Measurements from ENCODE around the gene NBPF6. TPM values are rescaled to one million over a fixed set of nuclear protein-coding genes. Genes with fewer than 3 reads are reported as not detected.
"Not testable (repeated sequence)": the region's sequence is repeated elsewhere in the genome, so short reads cannot be mapped to it uniquely, and the experiment has no call there.

The NBPF6 gene, protein sequence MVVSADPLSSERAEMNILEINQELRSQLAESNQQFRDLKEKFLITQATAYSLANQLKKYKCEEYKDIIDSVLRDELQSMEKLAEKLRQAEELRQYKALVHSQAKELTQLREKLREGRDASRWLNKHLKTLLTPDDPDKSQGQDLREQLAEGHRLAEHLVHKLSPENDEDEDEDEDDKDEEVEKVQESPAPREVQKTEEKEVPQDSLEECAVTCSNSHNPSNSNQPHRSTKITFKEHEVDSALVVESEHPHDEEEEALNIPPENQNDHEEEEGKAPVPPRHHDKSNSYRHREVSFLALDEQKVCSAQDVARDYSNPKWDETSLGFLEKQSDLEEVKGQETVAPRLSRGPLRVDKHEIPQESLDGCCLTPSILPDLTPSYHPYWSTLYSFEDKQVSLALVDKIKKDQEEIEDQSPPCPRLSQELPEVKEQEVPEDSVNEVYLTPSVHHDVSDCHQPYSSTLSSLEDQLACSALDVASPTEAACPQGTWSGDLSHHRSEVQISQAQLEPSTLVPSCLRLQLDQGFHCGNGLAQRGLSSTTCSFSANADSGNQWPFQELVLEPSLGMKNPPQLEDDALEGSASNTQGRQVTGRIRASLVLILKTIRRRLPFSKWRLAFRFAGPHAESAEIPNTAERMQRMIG
- polyA plus RNA-seq (ENCODE audit: insufficient read length in 4 of 4) = not detected

DNA sequence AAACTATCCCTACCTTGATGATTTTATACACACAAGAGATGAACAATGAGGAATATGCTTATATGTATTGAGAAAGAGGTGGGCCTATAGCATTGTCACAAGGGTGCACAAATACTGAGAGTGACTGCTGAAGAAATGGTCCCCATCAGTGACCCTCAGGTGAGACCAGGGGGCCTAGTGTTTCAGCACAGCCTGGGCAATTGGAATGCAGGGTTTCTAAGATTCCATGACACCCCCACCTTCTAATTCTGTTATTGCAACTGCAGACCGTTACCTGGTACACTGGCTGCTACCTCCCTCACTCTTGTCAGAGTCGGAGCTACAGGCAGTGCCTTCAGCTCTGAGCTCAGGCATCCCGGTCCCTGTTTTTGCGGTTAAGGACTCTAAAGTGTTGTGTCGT is at the start of gene NBPF6:
NBPF6 (plus strand) TSS at position 301 of the 400 bp plus-strand sequence. CDS start 259 bp downstream, outside the sequence.
- DNase-seq (ENCODE audit: low read depth in 4 of 4, low spot score in 2 of 4) = not testable (repeated sequence)

DNA sequence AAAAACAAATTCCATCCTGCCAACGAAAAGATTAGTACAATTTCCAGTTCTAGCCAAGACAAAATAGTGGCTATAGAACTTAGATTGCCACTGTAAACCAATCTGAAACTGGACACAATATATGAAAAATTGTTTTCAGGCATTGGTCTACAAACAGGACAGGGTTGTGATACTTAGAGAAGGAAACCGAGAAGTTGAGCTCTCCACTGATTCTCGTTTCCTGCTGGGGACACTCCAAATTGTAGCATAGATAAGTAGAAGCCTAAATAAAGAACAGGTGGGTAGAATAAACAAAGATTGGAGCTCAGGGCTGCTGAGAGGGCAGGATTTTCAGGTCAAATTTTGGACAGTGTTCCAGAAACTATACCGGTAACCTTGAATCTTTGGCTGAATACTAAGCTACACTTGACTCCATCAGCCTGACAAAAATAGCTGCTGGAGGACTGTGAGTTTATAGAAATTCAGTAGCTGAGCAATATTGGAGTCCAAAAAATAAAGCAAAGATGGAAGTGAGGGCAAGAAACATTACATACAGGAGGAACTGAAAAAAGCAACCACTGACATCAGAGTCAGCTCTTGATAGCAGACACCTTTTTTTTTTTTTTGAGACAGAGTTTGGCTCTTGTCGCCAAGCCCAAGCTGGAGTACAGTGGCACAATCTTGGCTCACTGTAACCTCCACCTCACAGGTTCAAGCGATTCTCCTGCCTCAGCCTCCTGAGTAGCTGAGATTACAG is 38.9 kb upstream of the NBPF6 start:
- DNase-seq (ENCODE audit: low read depth in 4 of 4, low spot score in 2 of 4) = not testable (repeated sequence)

DNA sequence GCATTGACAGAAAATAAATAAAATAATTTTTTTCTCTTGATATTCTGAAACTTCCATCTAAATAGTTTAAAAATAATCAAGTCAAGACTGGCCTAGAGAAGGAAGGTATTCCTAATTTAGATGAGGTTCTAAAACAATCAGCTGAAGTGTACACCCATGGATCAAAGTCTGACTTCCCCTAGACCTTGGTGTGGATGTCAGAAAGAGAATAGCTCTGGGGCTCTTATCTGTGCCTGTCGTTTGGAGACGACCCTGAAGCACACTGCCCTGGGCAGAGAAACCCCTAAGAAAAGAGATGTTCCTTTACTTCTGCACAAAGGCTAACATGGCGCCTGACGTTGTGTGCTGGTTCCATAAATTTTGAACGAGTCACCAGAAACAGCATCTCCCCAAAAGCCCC is 30.0 kb upstream of the NBPF6 start:
- DNase-seq (ENCODE audit: low read depth in 4 of 4, low spot score in 2 of 4) = not testable (repeated sequence)

DNA sequence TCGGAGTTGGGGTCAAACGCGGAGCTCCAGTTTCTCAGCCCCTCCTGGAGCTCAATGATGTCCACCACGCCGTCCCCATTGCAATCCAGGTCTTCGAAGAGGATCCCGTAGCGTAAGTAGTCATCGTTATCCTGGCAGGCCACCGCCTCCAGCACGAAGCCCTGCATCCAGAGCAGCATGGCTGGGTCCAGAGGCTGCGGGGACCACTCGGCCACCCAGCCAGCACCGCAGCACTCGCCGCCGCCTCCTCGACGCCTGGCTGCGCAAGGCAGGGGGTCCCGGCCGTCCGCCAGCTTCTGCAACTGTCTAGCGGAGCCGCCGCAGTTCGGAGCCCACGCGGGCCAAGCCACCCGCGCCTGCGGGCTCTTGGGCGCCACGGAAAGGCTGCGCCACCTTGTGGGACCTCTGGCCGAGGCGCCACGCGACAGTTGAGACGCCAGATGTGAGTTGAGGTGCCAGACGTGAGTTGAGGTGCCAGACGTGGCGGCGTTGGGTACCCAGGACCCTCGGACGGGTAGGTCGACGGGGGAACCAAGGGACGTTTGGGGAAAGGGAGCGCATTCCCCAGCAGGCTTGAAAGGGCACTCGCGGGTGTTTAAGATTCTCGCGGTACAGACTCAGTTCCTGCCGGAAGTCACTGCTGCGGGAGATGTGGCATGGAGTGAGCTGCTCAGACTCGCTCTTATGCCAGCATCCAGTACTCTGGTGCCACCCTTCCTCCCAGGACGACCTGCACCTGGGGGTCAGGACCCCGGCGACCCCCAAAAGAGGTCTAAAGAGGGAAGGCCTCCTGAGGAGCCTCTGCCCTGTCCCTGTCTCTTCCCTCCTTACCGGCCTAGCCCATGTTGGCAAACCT is 28.9 kb upstream of the NBPF6 start:
- not testable (repeated sequence) for DNase-seq (ENCODE audit: low read depth in 4 of 4, low spot score in 2 of 4)

DNA sequence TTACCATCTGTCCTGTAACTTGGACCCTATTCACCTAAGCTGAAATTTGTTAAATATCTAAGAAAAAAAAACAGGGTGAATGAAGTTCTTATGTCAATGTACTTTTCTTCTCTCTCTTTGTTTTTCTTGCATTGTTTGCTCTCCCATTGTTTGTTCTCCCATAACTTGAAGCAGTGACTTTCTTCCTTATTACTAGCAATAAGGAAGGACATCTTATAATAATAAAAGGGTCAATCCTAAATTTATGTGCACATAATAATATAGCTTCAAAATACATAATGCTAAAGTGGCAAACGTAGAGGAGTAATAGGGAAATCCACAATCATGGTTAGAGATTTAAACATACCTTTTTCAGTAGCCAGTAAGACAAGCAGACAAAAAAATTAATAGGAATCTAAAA is 23.3 kb upstream of the NBPF6 start:
- DNase-seq (ENCODE audit: low read depth in 4 of 4, low spot score in 2 of 4) = not testable (repeated sequence)

DNA sequence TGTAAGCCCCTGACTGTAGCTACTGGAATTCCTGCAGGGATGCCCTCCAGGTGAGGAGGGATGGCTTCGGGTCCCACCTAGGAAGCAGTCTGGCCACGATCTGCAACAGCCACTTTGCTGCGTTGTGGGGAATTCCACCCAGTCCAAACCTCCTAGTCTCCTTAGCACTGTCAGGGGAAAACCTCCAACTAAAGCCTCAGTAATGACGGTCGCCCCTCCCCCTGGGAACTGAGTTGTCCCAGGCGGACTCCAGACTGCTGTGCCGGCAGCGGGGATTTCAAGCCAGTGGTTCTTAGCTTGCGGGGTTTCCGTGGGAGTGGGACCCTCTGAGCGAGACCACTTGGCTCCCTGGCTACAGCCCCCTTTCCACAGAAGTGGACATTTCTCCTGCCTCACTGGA is 18.1 kb upstream of the NBPF6 start:
- not testable (repeated sequence) for DNase-seq (ENCODE audit: low read depth in 4 of 4, low spot score in 2 of 4)

DNA sequence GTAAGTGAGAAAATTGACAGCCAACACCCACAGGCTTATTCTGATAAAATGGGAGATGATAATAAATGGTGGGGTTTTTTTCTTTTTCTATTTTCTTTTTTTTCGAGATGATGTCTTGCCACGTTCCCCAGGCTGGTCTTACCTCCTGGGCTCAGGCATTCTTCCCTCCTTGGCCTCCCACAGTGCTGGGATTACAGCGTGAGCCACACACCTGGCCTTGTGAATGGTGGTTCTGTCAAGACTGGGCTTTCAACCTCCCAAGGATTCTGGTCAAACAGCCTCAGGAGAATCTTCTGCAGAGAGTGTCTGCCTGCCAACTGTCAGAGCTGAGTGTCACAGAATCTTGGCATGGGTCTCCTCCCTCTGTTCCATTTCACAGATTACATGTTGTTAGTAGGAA is 16.7 kb upstream of the NBPF6 start:
- DNase-seq (ENCODE audit: low read depth in 4 of 4, low spot score in 2 of 4) = not testable (repeated sequence)

DNA sequence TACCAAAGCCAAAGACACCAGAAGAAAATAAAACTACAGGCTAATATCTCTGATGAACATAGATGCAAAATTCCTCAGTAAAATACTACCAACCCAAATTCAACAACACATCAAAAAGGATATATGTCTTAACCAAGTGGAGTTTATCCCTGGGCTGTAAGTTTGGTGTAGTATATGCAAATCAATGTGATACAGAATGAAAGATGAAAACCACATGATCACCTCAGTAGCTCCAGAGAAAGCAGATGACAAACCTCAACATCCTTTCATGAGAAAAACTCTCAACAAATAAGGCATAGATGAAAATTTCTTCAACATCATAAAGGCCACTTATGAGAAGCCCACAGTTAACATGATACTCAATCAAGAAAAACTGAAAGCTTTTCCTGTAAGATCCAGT is 11.6 kb upstream of the NBPF6 start:
- not testable (repeated sequence) for DNase-seq (ENCODE audit: low read depth in 4 of 4, low spot score in 2 of 4)

DNA sequence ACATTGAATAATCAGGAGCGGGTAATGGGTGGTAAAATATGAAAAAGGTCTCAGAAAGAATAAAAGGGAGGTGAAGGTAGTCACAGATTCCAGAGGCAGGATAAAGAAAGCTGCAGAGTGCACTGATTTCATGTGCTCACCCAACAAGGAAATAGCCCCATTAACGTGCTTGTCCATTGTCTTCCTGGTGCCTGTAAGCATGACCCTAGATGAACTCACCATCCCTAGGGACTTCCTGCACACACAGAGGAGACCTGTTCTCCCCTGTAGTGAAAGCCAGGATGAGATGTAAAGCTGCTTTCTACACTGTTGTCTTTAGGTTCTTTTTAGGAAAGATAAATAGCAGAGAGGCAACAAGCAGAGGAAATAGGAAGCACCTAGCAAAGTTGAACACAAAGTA is 4.4 kb downstream of the NBPF6 start:
- not testable (repeated sequence) for DNase-seq (ENCODE audit: low read depth in 4 of 4, low spot score in 2 of 4)

DNA sequence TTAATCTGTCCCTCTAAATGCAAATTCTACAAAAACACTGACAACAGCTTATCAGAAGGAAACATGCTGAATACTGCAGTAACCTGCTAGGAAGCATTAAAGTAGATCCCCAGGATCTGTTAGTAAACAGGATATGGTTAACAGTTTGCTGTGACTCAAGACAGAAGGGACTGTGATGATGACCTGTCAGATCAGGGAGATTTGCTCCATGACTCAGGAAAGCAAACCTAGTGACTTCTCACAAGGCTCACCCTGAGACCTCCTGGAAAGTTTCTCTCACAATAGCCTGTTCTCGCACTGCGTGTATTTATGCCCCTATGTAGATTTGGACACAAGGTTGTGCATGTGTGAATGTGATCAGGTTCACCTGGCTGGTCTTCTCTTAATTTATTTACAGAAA is 8.5 kb downstream of the NBPF6 start:
- not testable (repeated sequence) for DNase-seq (ENCODE audit: low read depth in 4 of 4, low spot score in 2 of 4)

DNA sequence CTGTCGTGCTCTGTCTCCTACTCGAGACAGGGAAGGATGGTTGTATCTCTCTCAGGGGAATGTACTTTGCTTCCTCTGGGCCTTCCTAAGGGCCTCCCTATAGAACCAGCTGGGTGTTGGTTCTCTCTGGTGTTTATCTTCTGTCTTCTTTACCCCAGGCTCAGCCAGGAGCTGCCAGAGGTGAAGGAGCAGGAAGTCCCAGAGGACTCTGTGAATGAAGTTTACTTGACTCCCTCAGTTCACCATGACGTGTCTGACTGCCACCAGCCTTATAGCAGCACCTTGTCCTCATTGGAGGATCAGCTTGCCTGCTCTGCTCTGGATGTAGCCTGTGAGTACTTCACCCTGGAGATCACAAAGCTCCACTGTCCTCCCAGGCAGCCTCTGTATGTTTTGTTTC is 11.6 kb downstream of the NBPF6 start:
- not testable (repeated sequence) for DNase-seq (ENCODE audit: low read depth in 4 of 4, low spot score in 2 of 4)

DNA sequence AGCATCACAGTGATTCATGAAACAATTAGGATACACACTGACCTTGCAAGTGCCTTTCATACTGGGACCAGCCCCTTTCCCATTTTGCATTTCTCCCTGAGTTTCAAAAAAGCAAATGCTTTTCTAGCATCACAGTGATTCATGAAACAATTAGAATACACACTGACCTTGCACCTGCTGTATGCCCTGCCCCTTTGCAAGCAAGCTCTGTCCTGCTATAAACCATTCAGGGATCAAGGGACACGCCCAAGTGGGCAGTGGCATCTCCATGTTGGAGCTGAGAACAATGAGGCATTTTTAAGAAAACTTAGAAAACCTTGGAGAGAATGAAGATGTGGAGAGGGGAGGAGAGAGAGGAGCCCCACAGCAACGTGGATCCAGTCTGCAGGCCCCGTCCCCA is 13.8 kb downstream of the NBPF6 start:
- not testable (repeated sequence) for DNase-seq (ENCODE audit: low read depth in 4 of 4, low spot score in 2 of 4)

DNA sequence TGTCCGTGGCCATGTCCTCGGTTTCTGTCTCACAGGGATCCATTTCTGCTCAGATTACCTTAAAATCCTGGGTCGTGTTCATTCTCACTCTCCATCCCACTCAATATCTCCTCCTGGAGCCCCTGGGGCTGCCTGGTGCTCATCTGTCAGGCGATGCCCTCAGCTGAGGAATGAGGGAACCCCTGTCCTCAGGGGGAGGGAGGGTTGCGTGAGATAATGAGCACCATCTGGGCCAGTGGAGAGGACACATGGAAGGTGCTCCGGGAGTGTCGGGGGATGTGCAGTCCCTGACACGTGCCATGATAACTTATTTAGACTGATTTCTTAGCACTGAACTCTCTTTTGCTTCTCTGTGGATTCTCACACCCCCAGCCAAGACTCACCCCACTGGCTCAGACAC is 16.0 kb downstream of the NBPF6 start:
- DNase-seq (ENCODE audit: low read depth in 4 of 4, low spot score in 2 of 4) = not testable (repeated sequence)

DNA sequence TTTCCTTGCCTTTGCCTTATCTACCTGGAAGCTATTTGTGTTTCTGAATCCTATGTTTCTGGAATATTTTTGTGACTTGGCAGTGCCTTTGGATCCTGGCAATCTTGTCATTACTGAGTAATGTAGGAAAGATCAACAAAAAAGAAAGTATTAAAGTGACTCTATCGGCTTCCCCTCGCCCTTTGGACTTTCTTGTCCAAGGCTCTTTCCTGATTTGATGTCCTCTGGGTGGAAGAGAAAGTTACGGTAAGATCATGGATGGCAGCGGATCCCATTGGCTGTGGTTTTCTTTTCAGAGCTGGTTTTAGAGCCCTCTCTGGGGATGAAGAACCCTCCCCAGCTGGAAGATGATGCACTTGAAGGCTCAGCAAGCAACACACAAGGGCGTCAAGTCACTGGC is 17.0 kb downstream of the NBPF6 start:
- not testable (repeated sequence) for DNase-seq (ENCODE audit: low read depth in 4 of 4, low spot score in 2 of 4)

DNA sequence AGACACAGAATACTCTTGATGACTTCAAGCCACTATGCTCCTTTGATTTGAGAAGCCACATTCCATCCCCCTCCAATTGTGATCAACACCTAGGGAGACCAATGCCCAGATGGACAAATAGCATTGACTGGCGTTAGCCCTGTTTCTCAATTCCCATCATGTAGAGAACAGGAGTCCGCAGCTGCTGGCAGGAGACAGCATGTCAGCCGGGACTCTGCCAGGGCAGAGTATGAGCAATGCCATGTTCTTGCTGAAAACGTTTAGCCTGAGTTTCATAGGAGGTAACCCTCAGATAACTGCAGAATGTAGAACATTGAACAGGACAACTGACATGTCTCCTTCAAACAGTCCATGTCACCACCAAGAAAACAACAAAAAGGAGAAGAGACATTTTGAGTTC is 20.6 kb downstream of the NBPF6 start:
- DNase-seq (ENCODE audit: low read depth in 4 of 4, low spot score in 2 of 4) = not testable (repeated sequence)

DNA sequence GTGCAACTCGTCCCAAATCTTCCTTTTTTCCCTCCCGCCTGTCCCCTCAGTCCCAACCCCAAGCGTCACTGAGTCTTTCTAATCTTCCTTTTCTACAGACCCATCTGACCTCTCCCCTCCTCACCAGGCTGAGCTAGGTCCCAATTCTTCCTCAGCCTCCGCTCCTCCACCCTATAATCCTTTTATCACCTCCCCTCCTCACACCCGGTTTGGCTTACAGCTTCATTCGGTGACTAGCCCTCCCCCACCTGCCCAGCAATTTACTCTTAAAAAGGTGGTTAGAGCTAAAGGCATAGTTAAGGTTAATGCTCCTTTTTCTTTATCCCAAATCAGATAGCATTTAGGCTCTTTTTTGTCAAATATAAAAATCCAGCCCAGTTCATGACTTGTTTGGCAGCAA is 24.4 kb downstream of the NBPF6 start:
- DNase-seq (ENCODE audit: low read depth in 4 of 4, low spot score in 2 of 4) = not testable (repeated sequence)

DNA sequence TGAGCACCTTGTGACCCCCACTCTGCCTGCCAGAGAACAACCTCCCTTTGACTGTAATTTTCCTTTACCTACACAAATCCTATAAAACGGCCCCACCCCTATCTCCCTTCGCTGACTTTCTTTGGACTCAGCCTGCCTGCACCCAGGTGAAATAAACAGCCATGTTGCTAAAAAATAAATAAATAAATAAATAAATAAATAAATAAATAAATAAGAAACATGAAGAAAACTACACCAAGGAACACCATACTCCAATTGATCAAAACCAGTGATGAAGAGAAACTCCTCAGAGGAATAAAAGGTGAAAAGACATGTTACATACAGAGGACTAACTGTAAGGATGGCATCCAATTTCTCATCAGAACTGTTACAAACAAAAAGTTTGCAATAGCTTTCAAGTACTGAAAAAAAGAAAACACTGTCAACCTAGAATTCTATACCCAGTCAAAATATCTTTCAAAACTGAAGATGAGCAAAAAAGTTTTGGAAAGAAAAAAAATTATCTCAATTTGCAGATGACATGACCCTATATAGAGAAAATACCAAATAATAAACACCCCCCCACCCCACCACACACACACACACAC is 28.4 kb downstream of the NBPF6 start:
- DNase-seq (ENCODE audit: low read depth in 4 of 4, low spot score in 2 of 4) = no peak

DNA sequence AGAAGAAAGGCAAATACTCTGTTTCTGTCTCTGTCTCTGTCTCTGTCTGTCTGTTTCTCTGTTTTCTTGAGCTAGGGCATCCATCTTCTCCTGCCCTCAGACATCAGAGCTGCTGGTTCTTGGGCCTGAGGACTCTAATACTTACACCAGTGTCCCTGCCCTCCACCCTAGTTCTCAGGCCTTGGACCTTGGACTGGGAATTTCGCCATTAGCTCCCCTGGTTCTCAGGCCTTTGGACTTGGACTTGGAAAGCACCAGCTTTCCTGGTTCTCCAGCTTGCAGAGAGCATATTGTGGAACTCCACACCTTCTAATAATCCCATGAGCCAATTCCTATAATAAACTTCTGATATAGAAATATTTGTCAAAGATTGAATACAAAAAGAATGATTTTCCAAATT is 32.6 kb downstream of the NBPF6 start:
- DNase-seq (ENCODE audit: low read depth in 4 of 4, low spot score in 2 of 4) = no peak

DNA sequence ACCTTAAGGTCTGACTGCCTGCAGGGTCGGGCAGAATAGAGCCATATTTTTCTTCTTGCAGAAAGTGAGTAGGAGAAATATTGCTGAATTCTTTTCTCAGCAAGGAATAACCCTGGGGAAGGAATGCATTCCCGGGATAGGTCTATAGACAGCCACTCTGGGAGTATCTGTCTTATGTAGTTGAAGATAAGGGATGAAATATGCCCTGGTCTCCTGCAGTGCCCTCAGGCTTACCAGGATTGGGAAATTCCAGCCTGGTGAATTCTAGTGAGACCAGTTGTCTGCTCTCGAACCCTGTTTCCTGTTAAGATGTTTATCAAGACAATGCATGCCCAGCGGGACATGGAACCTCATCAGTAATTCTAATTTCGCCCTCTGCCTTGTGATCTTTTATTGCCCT is 35.8 kb downstream of the NBPF6 start:
- DNase-seq (ENCODE audit: low read depth in 4 of 4, low spot score in 2 of 4) = not testable (repeated sequence)

DNA sequence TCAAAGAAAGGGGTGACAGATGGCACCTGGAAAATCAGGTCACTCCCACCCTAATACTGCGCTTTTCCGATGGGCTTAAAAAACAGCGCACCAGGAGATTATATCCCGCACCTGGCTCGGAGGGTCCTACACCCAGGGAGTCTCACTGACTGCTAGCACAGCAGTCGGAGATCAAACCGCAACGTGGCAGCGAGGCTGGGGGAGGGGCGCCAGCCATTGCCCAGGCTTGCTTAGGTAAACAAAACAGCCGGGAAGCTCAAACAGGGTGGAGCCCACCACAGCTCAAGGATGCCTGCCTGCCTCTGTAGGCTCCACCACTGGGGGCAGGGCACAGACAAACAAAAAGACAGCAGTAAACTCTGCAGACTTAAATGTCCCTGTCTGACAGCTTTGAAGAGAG is 36.6 kb downstream of the NBPF6 start:
- DNase-seq (ENCODE audit: low read depth in 4 of 4, low spot score in 2 of 4) = not testable (repeated sequence)
